ENCODE measurements around the gene ELAVL1. TPM values are rescaled to one million over a fixed set of nuclear protein-coding genes. Genes with fewer than 3 reads are reported as not detected.

ELAVL1 gene
- total and polyA plus RNA-seq, 9 of the 15 experiments (the other 6 are each of a cell fraction or from before 2014, with no cell fraction given): 4.3 to 172 (median 69.2) TPM

- peak in 1 of 2 experiments; percentile 51; a peak in 1 of 4 replicates for TF ChIP-seq SRF (CRISPR knock-in tag; IDR thresholded peaks at IDR 0.05)
- TF ChIP-seq BRF2 (IDR thresholded peaks at IDR 0.05; ENCODE audit: borderline replicate concordance, insufficient read depth, insufficient read length): no peak
- TF ChIP-seq HDAC8 (tag; IDR thresholded peaks at IDR 0.05): no peak
- TF ChIP-seq ZFPM2 (CRISPR knock-in tag; IDR thresholded peaks at IDR 0.05): no peak
- TF ChIP-seq HINFP (tag; conservative IDR thresholded peaks at IDR 0.05; ENCODE audit: low read depth): no peak
- TF ChIP-seq TRIM24 (IDR thresholded peaks at IDR 0.05): no peak
- peak; percentile 84 for TF ChIP-seq CBX1 (IDR thresholded peaks at IDR 0.05; ENCODE audit: low read depth)
- TF ChIP-seq TAF7 (tag; IDR thresholded peaks at IDR 0.05): peak; percentile 88
- TF ChIP-seq ETV1 (tag; conservative IDR thresholded peaks at IDR 0.05; ENCODE audit: low read depth): no peak
- no peak for TF ChIP-seq PCBP1 (IDR thresholded peaks at IDR 0.05; ENCODE audit: low read depth, low read length, poor library complexity, severe bottlenecking)
- no peak for TF ChIP-seq ZNF23 (CRISPR knock-in tag; IDR thresholded peaks at IDR 0.05)
- no peak for TF ChIP-seq BDP1 (IDR thresholded peaks at IDR 0.05; ENCODE audit: insufficient read depth, insufficient read length)
- no peak for TF ChIP-seq SMARCE1 (IDR thresholded peaks at IDR 0.05)
- TF ChIP-seq ZBTB43 (CRISPR knock-in tag; IDR thresholded peaks at IDR 0.05): no peak
- peak; percentile 74; the same call in 1 of the 2 replicates for TF ChIP-seq CGGBP1 (CRISPR knock-in tag; IDR thresholded peaks at IDR 0.05)
- TF ChIP-seq STAT5B (CRISPR knock-in tag; IDR thresholded peaks at IDR 0.05): no peak
- TF ChIP-seq ZNF146 (CRISPR knock-in tag; IDR thresholded peaks at IDR 0.05; ENCODE audit: unreplicated experiment): no peak
- 0 out of 2 replicates have a peak, but pooled peaks have one; percentile 29 for TF ChIP-seq ZBTB17 (CRISPR knock-in tag; IDR thresholded peaks at IDR 0.05)
- TF ChIP-seq ZNF174 (CRISPR knock-in tag; IDR thresholded peaks at IDR 0.05): no peak
- TF ChIP-seq ZNF354B (CRISPR knock-in tag; IDR thresholded peaks at IDR 0.05): no peak
- no peak for TF ChIP-seq PTBP1 (IDR thresholded peaks at IDR 0.05; ENCODE audit: low read depth, low read length)
Observed at GRCh38 chr19:7943444-7944176, 61.8 kb downstream of the ELAVL1 start, which contains the start of gene TIMM44 (continued).
